Measurements from ENCODE around the gene ABHD12B.
"Not testable (repeated sequence)": the region's sequence is repeated elsewhere in the genome, so short reads cannot be mapped to it uniquely, and the experiment has no call there.

ABHD12B gene

GRCh38 chr14:50892255-50892654 lies 20.4 kb downstream of the ABHD12B start:
- in situ Hi-C loops (cut with MboI; ENCODE audit: low sequenced_read_pairs), result no loop called here

GRCh38 chr14:50896421-50896820 lies 24.6 kb downstream of the ABHD12B start:
- in situ Hi-C loops (cut with MboI; ENCODE audit: low sequenced_read_pairs), result not testable (repeated sequence)

GRCh38 chr14:50897005-50897404 lies 25.2 kb downstream of the ABHD12B start:
- in situ Hi-C loops (cut with MboI; ENCODE audit: low sequenced_read_pairs), result not testable (repeated sequence)

GRCh38 chr14:50897658-50898175 lies 25.9 kb downstream of the ABHD12B start:
- in situ Hi-C loops (cut with MboI; ENCODE audit: low sequenced_read_pairs), result no loop called here

GRCh38 chr14:50901361-50901760 lies 29.5 kb downstream of the ABHD12B start:
- in situ Hi-C loops (cut with MboI; ENCODE audit: low sequenced_read_pairs), result no loop called here

GRCh38 chr14:50904719-50905118 lies 32.9 kb downstream of the ABHD12B start:
- in situ Hi-C loops (cut with MboI; ENCODE audit: low sequenced_read_pairs), result no loop called here

- in situ Hi-C loops (cut with MboI; ENCODE audit: low sequenced_read_pairs), result no loop called here
Measured at GRCh38 chr14:50906326-50907065, 34.6 kb downstream of the ABHD12B start.

- in situ Hi-C loops (cut with MboI; ENCODE audit: low sequenced_read_pairs), result no loop called here
Measured at GRCh38 chr14:50910495-50911420, 38.9 kb downstream of the ABHD12B start.

- in situ Hi-C loops (cut with MboI; ENCODE audit: low sequenced_read_pairs), result no loop called here
Measured at GRCh38 chr14:50917449-50917848, 45.6 kb downstream of the ABHD12B start.

- in situ Hi-C loops (cut with MboI; ENCODE audit: low sequenced_read_pairs), result not testable (repeated sequence)
Measured at GRCh38 chr14:50919524-50919923, 47.7 kb downstream of the ABHD12B start.

GRCh38 chr14:50920482-50921230 lies 48.8 kb downstream of the ABHD12B start:
- in situ Hi-C loops (cut with MboI; ENCODE audit: low sequenced_read_pairs), result no loop called here

- in situ Hi-C loops (cut with MboI; ENCODE audit: low sequenced_read_pairs), result no loop called here
Measured at GRCh38 chr14:50922803-50923202, 51.0 kb downstream of the ABHD12B start.

GRCh38 chr14:50924236-50924635 lies 52.4 kb downstream of the ABHD12B start:
- in situ Hi-C loops (cut with MboI; ENCODE audit: low sequenced_read_pairs), result no loop called here

GRCh38 chr14:50924843-50925242 lies 53.0 kb downstream of the ABHD12B start:
- in situ Hi-C loops (cut with MboI; ENCODE audit: low sequenced_read_pairs), result no loop called here

GRCh38 chr14:50926851-50927386 lies 55.1 kb downstream of the ABHD12B start:
- in situ Hi-C loops (cut with MboI; ENCODE audit: low sequenced_read_pairs), result no loop called here

- in situ Hi-C loops (cut with MboI; ENCODE audit: low sequenced_read_pairs), result no loop called here
Measured at GRCh38 chr14:50928002-50928635, 56.3 kb downstream of the ABHD12B start.

GRCh38 chr14:50929506-50929905 lies 57.7 kb downstream of the ABHD12B start:
- in situ Hi-C loops (cut with MboI; ENCODE audit: low sequenced_read_pairs), result no loop called here

- in situ Hi-C loops (cut with MboI; ENCODE audit: low sequenced_read_pairs), result no loop called here
Measured at GRCh38 chr14:50931559-50931958, 59.7 kb downstream of the ABHD12B start.

GRCh38 chr14:50932156-50932555 lies 60.3 kb downstream of the ABHD12B start:
- in situ Hi-C loops (cut with MboI; ENCODE audit: low sequenced_read_pairs), result no loop called here

Data from hTERT RPE-1 (cell line).